ENCODE results near the gene CCSER2. TPM values are rescaled to one million over a fixed set of nuclear protein-coding genes. Genes with fewer than 3 reads are reported as not detected.
A peak's percentile ranks its signal among the peaks of the same experiment; 100 is the strongest.
"Not testable (repeated sequence)": the region's sequence is repeated elsewhere in the genome, so short reads cannot be mapped to it uniquely, and the experiment has no call there.

CCSER2 gene
- total RNA-seq, 2 experiments from 2014 or later: 69.8 to 73.5 TPM

- Mint-ChIP-seq H3K4me1 (ENCODE audit: low read depth) (peaks cover 44% of the 10 kb centered on the region), H3K9me3 (peaks cover 4% of the 10 kb centered on the region), H3K27ac (no peak overlapping the region), H3K4me3 (no peak overlapping the region), H3K36me3 (peaks cover 36% of the 10 kb centered on the region), H3K27me3 (no peaks in the 10 kb centered on the region)
- no peak for DNase-seq
- POLR2A ChIA-PET: no interaction called here
- CTCF ChIA-PET: interaction anchor here (0.6 to 3.1 kb wide), 2 partner anchors 28 to 229 kb away, joined by 3 to 7 read pairs; partner anchors contain the start of gene GPR15LG
- intact Hi-C loops (cut with micrococcal nuclease): no loop called here
Observed at GRCh38 chr10:84401854-84402611, 73.6 kb downstream of the CCSER2 start.

DNA sequence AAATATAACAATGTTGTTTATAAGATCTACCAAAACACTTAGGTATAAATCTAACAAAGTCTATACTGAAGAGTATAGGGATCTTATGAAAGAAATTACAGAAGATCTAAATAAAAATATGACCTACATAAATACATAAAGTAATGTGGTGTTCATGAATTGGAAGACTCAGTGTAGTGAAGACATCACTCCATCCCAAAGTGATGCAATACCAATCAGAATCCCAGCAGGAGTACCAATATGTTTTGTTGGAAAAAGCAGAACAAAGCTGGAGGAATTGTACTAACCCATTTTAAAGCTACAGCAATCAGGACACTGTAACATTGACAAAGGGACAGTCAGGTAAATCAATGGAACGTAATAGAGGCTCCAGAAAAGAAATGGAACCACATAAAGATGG, 76.4 kb downstream of the CCSER2 start:
- no peak for DNase-seq
- Mint-ChIP-seq H3K27me3 (no peaks in the 10 kb centered on the region), H3K9me3 (peaks cover 3% of the 10 kb centered on the region), H3K36me3 (peaks cover 30% of the 10 kb centered on the region), H3K27ac (no peak overlapping the region), H3K4me1 (ENCODE audit: low read depth) (peaks cover 42% of the 10 kb centered on the region), H3K4me3 (no peak overlapping the region)
- POLR2A ChIA-PET: no interaction called here
- CTCF ChIA-PET: interaction anchor here (0.6 to 1.2 kb wide), 3 partner anchors 23 to 133 kb away, joined by 3 to 5 read pairs (median 3); no protein-coding TSS in a partner anchor
- intact Hi-C loops (cut with micrococcal nuclease): no loop called here

- no peak for DNase-seq
- Mint-ChIP-seq H3K4me3 (no peak overlapping the region), H3K36me3 (peaks cover 31% of the 10 kb centered on the region), H3K4me1 (ENCODE audit: low read depth) (peaks cover 48% of the 10 kb centered on the region), H3K27me3 (no peaks in the 10 kb centered on the region), H3K27ac (no peak overlapping the region), H3K9me3 (peaks cover 10% of the 10 kb centered on the region)
- ChIA-PET CTCF (interaction anchor here (1.2 kb wide), 1 partner anchor 24 kb away, joined by 5 read pairs; no protein-coding TSS in a partner anchor), POLR2A (no interaction called here)
- intact Hi-C loops (cut with micrococcal nuclease): no loop called here
Observed at GRCh38 chr10:84405662-84406061, 77.3 kb downstream of the CCSER2 start.

- Mint-ChIP-seq H3K27ac (no peak overlapping the region), H3K9me3 (peaks cover 18% of the 10 kb centered on the region), H3K4me1 (ENCODE audit: low read depth) (peaks cover 47% of the 10 kb centered on the region), H3K4me3 (no peak overlapping the region), H3K36me3 (peaks cover 32% of the 10 kb centered on the region), H3K27me3 (no peaks in the 10 kb centered on the region)
- ChIA-PET POLR2A (no interaction called here), CTCF (interaction anchor here (1.0 to 1.1 kb wide), 2 partner anchors 24 to 54 kb away, joined by 3 read pairs; no protein-coding TSS in a partner anchor)
- intact Hi-C loops (cut with micrococcal nuclease): no loop called here
- DNase-seq: no peak
Observed at GRCh38 chr10:84406561-84406960, 78.2 kb downstream of the CCSER2 start.

- CTCF ChIA-PET: interaction anchor here (1.0 to 1.1 kb wide), 2 partner anchors 23 to 55 kb away, joined by 3 read pairs; no protein-coding TSS in a partner anchor
- intact Hi-C loops (cut with micrococcal nuclease): no loop called here
- H3K4me3 Mint-ChIP-seq: no peak overlapping the region
Observed at GRCh38 chr10:84407388-84408049, 79.1 kb downstream of the CCSER2 start.

GRCh38 chr10:84412482-84412881, 84.1 kb downstream of the CCSER2 start:
- Mint-ChIP-seq H3K4me1 (ENCODE audit: low read depth) (peaks cover 29% of the 10 kb centered on the region), H3K9me3 (peaks cover 51% of the 10 kb centered on the region), H3K27ac (no peak overlapping the region), H3K36me3 (peaks cover 75% of the 10 kb centered on the region), H3K4me3 (no peak overlapping the region), H3K27me3 (no peaks in the 10 kb centered on the region)
- DNase-seq: no peak
- POLR2A ChIA-PET: no interaction called here
- intact Hi-C loops (cut with micrococcal nuclease): no loop called here
- CTCF ChIA-PET: interaction anchor here (0.8 to 3.0 kb wide), 3 partner anchors 17 to 128 kb away, joined by 3 to 28 read pairs (median 4); no protein-coding TSS in a partner anchor

More at GRCh38 chr10:84407388-84408049, 79.1 kb downstream of the CCSER2 start:
- no peaks in the 10 kb centered on the region for H3K27me3 Mint-ChIP-seq
- POLR2A ChIA-PET: no interaction called here
- no peak for DNase-seq
- H3K4me1 Mint-ChIP-seq (ENCODE audit: low read depth): peaks cover 48% of the 10 kb centered on the region
- H3K36me3 Mint-ChIP-seq: peaks cover 38% of the 10 kb centered on the region
- H3K9me3 Mint-ChIP-seq: peaks cover 28% of the 10 kb centered on the region
- H3K27ac Mint-ChIP-seq: no peak overlapping the region

DNA sequence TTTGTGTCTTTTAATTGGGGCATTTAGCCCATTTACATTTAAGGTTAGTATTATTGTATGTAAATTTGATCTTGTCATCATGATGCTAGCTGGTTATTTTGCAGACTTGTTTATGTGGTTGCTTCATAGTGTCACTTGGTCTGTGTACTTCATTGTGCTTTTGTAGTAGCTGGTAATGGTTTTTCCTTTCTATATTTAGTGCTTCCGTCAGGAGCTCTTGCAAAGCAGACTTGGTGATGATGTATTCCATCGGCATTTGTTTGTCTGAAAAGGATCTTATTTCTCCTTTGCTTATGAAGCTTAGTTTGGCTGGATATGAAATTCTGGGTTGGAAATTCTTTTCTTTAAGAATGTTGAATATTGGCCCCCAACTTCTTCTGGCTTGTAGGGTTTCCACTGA, 85.7 kb downstream of the CCSER2 start:
- POLR2A ChIA-PET; intact Hi-C loops (cut with micrococcal nuclease): not testable (repeated sequence)

GRCh38 chr10:84415539-84416244, 87.3 kb downstream of the CCSER2 start:
- Mint-ChIP-seq H3K4me3 (no peak overlapping the region), H3K27me3 (no peaks in the 10 kb centered on the region), H3K36me3 (peaks cover 85% of the 10 kb centered on the region), H3K27ac (no peak overlapping the region), H3K4me1 (ENCODE audit: low read depth) (peaks cover 21% of the 10 kb centered on the region), H3K9me3 (peaks cover 55% of the 10 kb centered on the region)
- POLR2A ChIA-PET: no interaction called here
- no peak for DNase-seq
- CTCF ChIA-PET: interaction anchor here (1.0 to 1.1 kb wide), 2 partner anchors 14 to 41 kb away, joined by 3 to 4 read pairs; no protein-coding TSS in a partner anchor
- intact Hi-C loops (cut with micrococcal nuclease): no loop called here

More for the DNA sequence above, 85.7 kb downstream of the CCSER2 start:
- not testable (repeated sequence) for H3K27ac Mint-ChIP-seq, H3K27me3 Mint-ChIP-seq, H3K4me3 Mint-ChIP-seq, DNase-seq
- CTCF ChIA-PET: interaction anchor here (3.0 kb wide), 1 partner anchor 16 kb away, joined by 28 read pairs; no protein-coding TSS in a partner anchor
- Mint-ChIP-seq H3K4me1 (ENCODE audit: low read depth) (peaks cover 27% of the 10 kb centered on the region), H3K36me3 (peaks cover 83% of the 10 kb centered on the region), H3K9me3 (peaks cover 51% of the 10 kb centered on the region)

DNA sequence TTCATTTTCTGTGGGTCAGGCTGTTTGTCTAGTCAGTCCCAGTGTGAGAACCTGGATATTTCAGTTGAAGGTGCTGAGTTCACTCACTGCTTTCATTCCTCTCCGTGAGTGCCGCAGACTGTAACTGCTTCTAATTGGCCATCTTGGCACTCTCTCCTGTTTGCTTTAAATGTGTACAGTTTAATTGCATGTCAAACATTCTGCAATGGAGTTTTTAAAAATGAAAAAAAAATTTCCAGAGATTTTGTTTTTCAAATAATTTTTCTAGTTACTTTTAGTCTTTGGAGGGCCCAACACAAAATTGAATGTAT, 87.8 kb downstream of the CCSER2 start:
- peaks cover 85% of the 10 kb centered on the region for H3K36me3 Mint-ChIP-seq
- H3K4me3 Mint-ChIP-seq: no peak overlapping the region
- H3K27me3 Mint-ChIP-seq: no peaks in the 10 kb centered on the region
- peaks cover 20% of the 10 kb centered on the region for H3K4me1 Mint-ChIP-seq (ENCODE audit: low read depth)
- peaks cover 56% of the 10 kb centered on the region for H3K9me3 Mint-ChIP-seq
- DNase-seq: no peak
- ChIA-PET CTCF (interaction anchor here (1.0 to 1.1 kb wide), 2 partner anchors 13 to 41 kb away, joined by 3 to 4 read pairs; no protein-coding TSS in a partner anchor), POLR2A (no interaction called here)
- H3K27ac Mint-ChIP-seq: no peak overlapping the region
- intact Hi-C loops (cut with micrococcal nuclease): no loop called here

DNA sequence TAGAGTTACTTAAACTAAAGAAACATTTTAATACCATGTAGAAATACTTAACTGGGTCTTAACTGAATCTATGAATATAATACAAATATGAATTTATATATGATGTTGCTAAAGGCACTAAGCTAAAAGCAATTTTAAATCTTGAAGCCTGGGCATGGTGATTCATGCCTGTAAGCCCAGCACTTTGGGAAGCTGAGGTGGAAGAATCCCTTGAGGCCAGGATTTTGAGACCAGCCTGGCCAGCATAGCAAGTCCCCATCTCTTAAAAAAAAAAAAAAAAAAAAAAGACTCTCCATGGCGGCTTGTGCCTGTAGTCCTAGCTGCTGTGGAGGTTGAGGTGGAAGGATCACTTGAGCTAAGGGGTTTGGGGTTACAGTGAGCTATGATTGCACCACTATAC, 95.3 kb downstream of the CCSER2 start:
- intact Hi-C loops (cut with micrococcal nuclease): no loop called here
- Mint-ChIP-seq H3K4me3 (no peak overlapping the region), H3K4me1 (ENCODE audit: low read depth) (peaks cover 30% of the 10 kb centered on the region), H3K27ac (no peak overlapping the region), H3K9me3 (peaks cover 29% of the 10 kb centered on the region), H3K36me3 (peaks cover 47% of the 10 kb centered on the region), H3K27me3 (no peaks in the 10 kb centered on the region)
- ChIA-PET POLR2A (interaction anchor here (0.6 kb wide), 1 partner anchor 43 kb away, joined by 3 read pairs; no protein-coding TSS in a partner anchor), CTCF (no interaction called here)
- DNase-seq: no peak

DNA sequence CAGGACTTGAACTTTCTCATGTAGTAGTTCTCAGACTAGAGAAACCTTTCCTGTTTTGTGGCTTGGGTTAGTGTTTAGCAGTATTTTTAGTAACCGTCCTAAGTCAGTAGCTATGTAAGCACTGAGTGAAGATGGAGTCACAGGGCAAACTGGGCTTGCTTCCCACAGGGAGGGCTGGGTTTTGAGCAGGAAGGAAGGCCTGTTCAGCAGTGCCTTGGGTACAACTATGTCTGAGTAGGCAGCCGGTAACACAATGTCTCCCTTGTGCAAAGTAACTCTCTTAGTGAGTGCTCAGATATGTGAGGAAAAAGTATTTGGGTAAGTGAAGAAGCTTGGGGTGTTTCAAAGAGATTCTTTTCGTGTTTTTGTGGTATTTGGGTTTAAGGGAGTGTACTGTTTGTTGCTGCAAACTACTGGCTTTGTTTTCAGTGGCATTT, 96.4 kb downstream of the CCSER2 start:
- Mint-ChIP-seq H3K9me3 (peaks cover 23% of the 10 kb centered on the region), H3K4me3 (peak overlapping the region; percentile 3), H3K27ac (peak overlapping the region; percentile 77), H3K36me3 (peaks cover 39% of the 10 kb centered on the region), H3K27me3 (no peaks in the 10 kb centered on the region), H3K4me1 (ENCODE audit: low read depth) (peaks cover 36% of the 10 kb centered on the region)
- DNase-seq: peak; percentile 27
- CTCF ChIA-PET: interaction anchor here (0.6 to 1.9 kb wide), 5 partner anchors 49 to 113 kb away, joined by 3 to 7 read pairs (median 4); no protein-coding TSS in a partner anchor
- intact Hi-C loops (cut with micrococcal nuclease): no loop called here
- POLR2A ChIA-PET: no interaction called here

All from activated CD4-positive, alpha-beta memory T cell treated with anti-CD3 and anti-CD28 coated beads for 36 hours (primary cell).